HG03280 (cell line): Measurements from ENCODE around the gene SEC31A.
"Not testable (repeated sequence)": the region's sequence is repeated elsewhere in the genome, so short reads cannot be mapped to it uniquely, and the experiment has no call there.

Source experiments
- ATAC-seq: cut with Tn5 transposase; IDR thresholded peaks from one replicate; pipeline ENCODE4 v1.9.1; 2021; ENCODE audit warnings: mild to moderate bottlenecking, moderate library complexity; ENCODE audit not compliant: unreplicated experiment

SEC31A gene

DNA sequence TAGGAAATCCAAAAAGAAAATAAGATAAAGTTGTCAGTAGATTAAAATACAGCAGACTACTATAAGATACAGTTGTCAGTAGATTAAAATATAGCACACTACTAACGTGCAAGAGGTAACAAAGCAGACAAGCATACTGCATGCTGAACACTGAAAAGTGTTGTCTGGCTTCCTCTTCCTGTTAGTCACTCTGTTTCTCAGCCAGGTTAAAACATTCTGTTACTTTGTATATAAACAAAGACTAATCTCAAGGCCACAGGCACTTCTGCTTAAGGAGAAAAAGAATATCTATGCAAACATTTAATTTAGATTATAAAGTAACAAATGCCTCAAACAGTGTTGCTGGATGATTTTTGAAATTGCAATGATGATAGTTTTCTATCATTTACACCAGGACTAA lies 51.3 kb downstream of the SEC31A start:
- no peak for ATAC-seq

DNA sequence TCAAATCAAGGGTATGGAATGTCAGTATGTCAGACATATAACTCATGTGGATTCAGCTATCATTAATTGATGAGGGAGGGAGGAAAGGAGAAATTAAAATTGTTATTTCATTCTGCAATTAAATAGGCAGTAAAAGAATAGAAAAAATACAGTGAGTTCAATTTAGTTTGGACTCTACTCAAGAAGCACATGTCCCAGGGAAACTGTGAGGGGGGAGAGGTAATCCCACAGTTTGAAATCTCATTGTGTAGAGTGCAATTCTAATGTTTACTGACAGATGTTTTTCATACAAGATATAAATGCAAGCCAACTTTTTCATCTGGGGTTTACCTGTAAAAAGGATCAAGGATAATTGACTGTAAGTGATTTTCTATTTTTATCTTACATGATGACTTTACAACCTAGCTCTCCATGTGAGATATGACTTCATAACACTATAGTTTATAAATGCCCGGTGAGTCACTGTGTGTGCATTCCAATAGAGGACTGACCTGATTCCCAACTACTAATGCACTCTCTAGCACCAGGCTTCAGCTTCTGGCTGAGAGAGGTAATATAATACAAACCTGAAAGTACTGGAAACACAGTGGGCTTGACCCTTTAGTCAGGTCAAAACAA lies 57.1 kb downstream of the SEC31A start:
- ATAC-seq = no peak

DNA sequence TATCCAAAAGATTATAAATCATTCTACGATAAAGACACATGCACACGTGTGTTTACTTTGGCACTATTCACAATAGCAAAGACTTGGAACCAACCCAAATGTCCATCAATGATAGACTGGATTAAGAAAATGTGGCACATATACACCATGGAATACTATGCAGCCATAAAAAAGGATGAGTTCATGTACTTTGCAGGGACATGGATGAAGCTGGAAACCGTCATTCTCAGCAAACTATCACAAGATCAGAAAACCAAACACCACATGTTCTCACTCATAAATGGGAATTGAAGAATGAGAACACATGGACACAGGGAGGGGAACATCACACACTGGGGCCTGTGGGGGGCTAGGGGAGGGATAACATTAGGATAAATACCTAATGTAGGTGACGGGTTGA lies 57.9 kb downstream of the SEC31A start:
- ATAC-seq = not testable (repeated sequence)

DNA sequence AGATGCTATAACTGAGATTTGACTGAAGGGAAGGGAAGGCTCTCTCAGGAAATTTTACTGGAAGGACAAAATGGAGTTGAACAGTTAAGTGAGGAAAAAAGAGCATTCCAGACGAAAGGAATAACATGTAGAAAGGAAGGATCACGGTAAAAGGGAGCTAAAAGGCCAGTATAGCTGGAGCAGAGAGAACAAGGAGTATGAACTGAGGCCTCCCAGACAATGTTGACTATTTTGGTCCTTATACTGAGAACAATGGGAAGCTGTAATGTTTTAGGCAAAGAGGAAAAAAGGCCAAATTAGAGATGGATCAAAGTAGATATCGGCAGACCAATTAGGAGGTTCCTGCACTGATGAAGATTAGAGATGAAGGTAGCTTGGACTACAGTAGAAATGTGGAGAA lies 65.5 kb downstream of the SEC31A start:
- no peak for ATAC-seq

DNA sequence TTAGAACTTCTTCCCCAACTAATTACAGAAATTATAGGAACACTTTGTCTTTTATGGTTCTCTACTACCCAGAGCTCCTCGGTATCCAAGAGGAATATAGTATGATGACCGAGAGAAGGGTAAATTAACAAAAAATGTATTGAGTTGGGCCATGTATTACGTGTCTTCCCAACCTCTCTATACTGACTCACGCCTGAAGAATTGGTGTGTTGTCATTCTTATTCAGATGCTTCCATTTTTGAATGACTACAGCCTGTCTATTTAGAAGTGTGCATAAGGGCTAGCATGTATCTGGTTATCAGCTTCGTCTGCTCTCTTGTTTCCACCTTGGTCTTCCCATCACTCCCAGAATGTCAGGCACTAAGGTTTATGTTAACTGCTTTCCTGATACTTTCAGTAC lies 67.9 kb downstream of the SEC31A start:
- no peak for ATAC-seq

DNA sequence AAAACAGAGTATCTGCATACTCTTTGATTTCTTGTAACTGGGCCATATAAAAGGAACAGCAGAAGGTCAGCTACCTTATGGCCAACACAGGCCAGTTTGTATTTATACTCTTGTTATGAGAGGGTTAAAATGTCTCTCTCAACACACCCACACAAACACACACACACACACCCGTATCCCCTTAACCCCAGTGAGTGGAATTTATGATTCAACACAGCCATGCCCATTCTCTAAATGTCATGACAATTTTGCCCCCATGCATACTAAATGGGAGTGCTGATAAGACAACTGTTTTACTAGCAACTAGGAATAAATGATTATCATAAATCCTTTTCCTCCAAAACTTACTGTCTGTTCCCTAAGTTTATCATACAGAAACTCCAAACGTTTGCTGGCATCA lies 70.3 kb downstream of the SEC31A start:
- ATAC-seq = no peak

DNA sequence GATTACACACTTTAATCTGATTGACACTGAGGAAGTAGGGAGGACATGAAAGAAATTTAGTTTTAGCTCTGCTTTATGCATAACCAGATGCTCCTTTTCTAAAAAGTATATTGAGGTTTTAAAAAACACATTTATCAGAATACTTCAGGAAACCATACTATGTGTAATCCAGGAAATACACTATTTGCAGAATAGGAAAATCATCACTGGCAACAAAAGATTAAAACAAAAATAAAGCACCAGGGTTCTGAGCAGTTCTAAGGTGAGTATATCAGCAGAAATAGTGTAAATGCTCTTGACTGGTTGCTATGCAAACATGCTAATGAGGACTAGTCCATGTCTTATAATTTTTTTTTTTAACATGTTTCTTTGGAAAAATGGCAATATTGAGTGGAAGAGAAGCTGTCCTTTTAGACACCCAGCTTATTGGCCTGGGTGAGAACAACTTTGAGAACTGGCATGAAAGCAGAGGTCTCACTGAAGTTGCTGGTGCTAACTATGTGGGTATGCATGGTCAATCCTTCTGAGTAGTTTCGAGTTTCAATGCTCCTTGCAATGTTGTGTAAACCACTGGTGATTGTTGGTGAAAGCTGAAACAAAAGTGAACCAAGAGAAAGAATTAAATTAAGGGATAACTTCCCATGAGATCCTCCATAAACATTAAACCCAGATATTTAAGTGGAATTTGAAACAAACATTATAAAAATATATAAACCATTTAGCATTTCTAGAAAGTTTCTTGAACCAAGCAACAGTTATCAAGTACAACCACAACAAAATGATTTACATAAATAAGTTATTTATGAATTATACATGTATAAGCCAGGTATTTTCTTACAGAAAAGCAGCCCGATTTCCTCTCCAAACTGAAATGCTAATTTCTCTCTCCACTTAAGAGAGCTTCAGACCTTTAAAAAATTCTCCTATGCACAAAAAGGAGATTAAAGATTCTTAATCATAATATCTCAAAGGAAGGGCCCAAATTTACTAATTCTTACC lies 72.0 kb downstream of the SEC31A start:
- no peak for ATAC-seq

DNA sequence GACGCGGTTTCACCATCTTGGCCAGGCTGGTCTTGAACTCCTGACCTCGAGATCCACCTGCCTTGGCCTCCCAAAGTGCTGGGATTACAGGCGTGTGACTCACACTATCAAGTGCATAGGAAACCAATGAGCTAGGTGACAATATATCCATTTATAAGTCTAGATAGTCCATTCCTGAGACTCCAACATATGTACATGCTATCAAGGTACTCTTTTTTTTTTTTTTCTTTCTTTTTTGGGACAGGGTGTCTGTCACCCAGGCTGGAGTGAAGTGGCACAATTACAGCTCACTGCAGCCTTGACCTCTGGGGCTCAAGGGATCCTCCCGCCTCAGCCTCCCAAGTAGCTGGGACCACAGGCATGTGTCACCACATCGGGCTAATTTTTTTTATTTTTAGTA lies 74.1 kb downstream of the SEC31A start:
- ATAC-seq = not testable (repeated sequence)

DNA sequence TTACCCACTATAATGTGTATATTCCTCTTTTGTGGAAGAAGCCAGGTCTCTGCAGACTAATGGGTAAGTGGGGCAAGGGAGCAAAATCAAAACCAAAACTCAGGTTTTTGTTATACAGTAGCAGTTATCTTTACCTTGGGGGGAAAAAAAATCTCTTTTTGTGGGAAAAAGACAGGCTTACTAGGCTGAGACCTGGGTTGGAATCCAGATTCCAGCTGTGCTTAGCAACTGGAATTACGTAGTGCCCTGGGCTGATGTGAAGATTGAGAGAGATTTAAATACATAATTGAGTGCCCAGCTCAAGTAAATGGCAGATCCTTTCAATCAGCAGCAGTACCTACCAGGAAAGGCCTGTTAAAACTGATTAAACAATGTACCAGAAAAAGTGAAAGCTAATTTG lies 76.9 kb downstream of the SEC31A start:
- ATAC-seq = no peak

DNA sequence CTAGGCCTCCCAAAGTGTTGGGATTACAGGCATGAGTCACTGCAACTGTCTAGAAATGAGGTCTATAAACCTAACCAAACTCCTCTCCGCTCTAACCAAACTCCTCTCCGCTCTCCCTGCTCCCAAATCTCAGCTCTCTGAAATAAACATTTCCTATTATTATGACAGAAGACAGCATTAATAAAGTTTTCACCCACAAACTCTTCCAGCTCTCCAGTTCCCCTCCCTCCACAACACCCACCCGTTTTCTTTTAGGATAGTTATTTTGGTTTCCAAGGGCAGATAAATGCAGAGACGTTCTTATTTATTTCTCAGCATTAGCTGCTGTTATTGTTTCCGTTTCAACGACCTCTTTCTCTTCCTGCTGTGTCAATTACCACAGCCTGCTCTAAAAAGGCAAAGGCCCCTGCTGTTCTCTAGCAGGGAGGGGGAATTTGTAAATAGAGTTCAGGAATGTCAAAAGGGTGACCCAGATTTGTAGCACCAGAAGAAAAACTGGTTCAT lies 79.1 kb downstream of the SEC31A start:
- no peak for ATAC-seq

DNA sequence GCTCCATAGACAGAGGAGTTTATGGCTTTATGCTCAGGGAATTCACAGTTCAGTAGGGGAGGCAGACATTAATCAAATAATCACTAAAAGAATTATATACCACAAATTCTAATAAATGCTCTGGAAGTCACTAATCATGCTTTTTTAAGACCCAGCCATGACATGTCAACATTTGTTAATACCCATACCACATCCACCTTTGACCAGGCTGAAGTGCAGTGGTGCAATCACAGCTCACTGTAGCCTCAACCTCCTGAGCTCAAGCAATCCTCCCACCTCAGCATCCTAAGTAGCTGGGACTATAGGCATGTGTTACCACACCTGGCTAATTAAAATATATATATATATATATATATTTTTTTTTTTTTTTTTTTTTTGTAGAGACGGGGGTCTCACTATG lies 79.6 kb downstream of the SEC31A start:
- no peak for ATAC-seq

DNA sequence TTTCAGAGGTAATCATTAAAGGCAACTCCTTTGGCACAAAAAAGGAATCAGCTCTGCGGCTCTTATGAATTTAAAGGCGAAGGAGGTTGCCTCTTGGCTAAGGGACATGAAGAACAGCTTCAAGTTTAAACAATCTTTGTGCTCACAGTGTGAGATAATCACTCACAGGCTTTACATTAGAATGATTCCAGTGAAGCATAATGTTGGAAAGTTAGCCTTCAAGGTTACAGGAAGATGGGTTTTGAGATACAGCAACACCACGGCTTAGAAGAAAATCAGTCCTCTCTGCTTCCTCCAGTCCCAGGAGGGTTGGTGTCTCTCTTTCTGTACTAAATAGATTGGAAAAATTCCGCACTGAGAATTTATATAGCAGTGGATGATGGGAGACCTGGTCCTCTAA lies 80.8 kb downstream of the SEC31A start:
- no peak for ATAC-seq

DNA sequence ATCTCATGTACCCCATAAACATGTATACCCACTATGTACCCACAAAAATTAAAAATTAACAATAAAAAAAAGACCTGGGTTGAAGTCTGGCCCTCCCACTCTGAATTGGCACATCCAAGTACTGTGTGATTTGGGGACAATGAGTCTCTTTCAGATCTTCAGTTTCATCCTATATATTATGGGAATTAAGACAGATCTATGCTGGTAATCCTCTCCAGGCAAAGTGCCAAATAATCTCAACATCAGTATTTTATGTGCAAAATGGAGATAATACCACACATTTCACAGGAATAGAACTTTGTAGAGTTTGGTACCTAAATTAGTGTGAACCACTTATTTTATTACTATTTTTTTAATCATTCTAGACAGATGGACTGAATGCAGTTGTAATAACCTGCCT lies 81.3 kb downstream of the SEC31A start:
- ATAC-seq = no peak

DNA sequence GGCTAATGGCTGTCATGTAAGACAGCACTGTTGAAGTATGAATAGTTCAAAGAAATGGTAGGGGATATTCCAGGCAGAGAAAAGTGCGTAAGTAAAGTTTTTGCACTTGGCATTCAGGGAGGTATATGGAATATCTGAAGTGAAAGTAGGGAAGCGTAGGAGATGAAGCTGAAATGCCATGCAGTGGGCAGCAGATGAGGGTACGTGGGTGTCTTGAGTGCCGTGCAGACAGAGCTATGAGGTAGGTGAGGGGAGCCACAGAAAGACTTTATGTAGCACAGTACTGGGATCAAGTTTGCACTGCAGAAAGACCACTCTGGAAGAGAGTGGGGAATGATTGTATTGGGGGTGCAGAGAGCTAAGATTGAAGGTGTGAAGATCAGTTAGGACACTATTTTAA lies 87.2 kb downstream of the SEC31A start:
- no peak for ATAC-seq

DNA sequence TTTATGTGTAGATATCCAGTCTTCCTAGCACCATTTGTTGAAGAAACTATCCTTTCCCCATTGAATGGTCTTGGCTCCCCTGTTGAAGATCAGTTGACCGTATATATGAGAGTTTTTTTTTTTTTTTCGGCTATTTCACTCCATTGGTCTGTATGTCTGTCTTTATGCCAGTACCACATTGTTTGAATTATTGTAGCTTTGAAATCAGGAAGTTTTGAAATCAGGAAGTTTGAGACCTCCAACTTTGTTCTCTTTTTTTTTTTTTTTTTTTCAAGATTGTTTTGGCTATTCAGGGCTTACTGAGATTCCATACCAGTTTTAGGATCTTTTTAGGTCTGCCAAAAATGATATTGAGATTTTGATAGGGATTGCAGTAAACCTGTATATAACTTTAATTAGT lies 88.0 kb downstream of the SEC31A start:
- ATAC-seq = no peak

DNA sequence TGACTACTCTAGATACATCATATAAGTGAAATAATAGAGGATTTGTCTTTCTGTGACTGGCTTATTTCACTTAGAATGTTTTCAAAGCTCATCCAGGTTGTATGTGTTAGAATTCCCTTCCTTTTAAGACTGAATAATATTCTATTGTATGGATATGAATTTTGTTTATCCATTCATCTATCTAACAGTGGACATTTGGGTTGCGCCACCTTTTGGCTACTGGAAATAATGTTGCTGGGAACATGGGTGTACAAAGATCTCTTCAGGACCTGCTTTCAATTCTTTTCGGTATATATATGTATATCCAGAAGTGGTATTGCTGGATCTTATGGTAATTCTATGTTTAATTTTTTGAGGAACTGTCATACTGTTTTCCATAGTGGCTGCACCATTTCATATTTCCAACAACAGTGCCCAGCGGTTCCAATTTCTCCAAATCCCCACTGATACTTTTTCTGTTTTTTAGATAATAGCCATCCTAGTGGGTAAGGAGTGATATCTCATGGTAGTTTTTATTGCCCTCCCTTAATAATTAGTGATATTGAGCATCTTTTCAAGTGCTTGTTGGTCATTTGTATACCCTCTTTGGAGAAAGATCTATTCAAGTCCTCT lies 88.9 kb downstream of the SEC31A start:
- ATAC-seq = no peak

DNA sequence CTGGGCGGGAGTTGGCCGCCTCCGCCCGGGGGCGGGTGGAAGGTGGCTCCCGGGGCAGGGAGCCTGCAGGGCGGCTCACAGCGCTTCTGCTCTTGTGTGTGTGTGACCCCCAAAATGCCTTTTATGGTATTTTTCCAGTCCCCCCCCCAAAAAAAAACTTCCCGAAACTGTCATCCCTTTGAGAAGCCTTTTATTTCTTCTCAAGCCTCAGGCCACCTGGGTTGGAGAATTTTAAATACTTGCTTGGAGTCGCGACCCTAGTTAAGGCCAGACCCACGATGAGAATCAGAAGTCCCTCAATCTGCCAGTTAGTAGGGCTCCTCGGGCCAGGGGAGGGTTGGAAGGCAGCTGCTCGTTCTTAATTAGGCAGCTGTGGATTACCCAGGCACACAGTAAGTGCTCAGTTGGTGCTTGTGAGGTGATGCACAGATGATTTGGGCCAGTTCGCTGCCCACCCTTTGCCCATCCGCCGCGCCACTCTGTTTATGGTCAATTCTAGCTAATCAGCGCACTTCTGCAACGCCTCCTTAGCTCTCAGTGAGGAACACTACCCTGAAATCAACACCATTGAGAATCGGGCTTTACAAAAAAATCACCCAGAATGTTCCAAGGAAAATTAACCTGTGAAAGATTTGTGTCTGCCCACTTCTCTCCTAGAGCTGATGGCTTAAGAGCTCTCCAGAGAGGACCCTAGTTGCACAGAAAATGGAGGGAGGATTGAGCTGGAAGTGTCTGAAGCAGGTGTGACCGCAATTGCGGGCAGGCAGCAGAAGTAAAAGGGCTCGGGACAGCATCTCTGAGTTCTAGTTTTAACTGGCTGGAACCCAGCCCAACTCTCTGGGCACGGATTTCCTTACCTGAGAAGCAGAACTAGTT lies 91.7 kb downstream of the SEC31A start:
- no peak for ATAC-seq

DNA sequence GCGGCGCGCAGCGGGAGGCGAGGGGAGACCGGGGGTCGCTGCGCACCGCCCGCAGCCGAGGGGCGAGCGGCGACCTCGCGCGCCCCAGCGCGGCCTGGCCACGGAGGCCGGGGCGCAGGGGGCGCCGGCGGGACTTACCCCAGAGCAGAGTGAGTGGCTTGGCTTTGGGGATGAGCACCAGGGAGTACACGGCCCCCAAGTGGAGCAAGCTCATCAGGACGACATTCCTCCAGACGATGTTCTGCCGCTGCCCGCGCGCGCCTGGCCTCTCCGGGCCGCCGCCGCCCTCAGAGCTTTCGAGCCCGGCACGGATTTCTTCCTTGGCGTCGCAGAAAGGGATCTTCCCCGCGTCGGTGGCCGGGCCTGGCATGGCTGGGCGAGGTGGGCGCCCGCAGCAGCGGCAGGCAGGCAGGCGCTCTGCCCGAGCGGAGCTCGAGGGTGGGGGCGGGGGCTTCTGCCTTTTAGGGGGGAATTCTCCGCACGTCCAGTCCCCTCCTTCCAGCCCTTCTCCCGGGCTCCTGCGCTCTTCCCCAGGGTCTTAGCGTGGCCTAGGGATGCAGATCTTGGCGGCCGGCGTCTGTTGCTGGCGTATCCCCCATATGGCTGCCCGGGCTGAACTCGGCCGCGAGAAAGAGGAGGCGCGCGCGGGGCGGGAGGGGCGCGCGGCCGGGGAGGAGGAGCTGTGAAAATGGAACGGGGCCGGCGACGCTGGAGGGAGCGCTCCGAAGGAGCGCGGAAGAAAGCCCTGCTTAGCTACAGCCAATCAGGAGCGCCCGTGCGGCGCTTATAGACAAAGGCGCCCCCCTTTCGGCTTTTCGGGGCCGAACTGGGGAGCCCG lies 92.6 kb downstream of the SEC31A start, which contains the start of gene SCD5:
Gene SCD5, minus strand, starts transcription at position 629 of the 838 bp plus-strand sequence. Its CDS starts 259 bp downstream, at position 370.
- ATAC-seq = peak; percentile 84

DNA sequence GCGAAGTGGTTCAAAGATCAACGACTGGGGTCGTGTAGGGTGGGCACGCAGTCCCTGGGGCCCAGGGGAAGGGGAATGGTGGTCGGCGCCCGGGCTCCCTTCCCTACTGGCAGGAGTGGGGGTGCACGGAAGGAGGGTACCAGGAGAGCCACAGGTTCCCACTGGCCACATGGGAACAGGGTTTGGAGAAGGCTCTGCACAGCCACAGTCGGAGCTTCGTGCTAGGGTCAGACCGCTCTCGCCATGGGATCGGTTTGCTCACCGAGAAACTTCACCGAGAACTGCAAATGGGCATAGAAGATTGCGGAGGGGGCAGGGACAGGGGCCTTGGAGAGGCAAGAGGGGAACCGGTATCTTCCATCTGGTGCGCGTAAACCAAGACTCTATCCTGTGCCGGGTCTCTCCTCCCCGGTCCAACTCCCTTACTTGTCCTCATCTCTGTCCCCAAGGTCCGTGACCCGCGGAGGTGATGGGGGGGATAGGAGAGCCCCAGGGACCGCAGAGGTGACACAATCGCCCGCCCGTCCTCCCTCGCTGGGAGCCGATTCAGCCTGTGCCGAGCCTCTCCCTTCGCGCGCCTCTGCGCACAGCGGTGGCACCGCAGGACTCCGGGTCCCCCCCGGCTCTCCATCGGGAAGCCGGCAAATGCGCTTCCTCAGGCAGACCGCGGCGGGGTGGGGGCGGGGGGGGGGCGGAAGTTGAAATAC lies 93.4 kb downstream of the SEC31A start:
- no peak for ATAC-seq
